Measurements from ENCODE around the gene IAH1.

IAH1 gene

GRCh38 chr2:9474361-9475057 lies at the start of gene IAH1:
TSS of gene IAH1 (plus strand) at chr2:9474551. CDS start at chr2:9474567, 16 bp downstream.
- DNase-seq = peak; percentile 64

GRCh38 chr2:9428965-9429577 lies 45.3 kb upstream of the IAH1 start:
- no peak for DNase-seq

- DNase-seq = no peak
Measured at GRCh38 chr2:9430316-9431293, 43.7 kb upstream of the IAH1 start.

GRCh38 chr2:9434489-9434888 lies 39.9 kb upstream of the IAH1 start:
- no peak for DNase-seq

- no peak for DNase-seq
Measured at GRCh38 chr2:9439536-9439935, 34.8 kb upstream of the IAH1 start.

- no peak for DNase-seq
Measured at GRCh38 chr2:9440058-9440727, 34.2 kb upstream of the IAH1 start.

GRCh38 chr2:9441556-9441955 lies 32.8 kb upstream of the IAH1 start:
- no peak for DNase-seq

- DNase-seq = no peak
Measured at GRCh38 chr2:9443526-9443925, 30.8 kb upstream of the IAH1 start.

GRCh38 chr2:9445089-9445488 lies 29.3 kb upstream of the IAH1 start:
- no peak for DNase-seq

GRCh38 chr2:9451231-9451630 lies 23.1 kb upstream of the IAH1 start:
- no peak for DNase-seq

GRCh38 chr2:9460441-9461017 lies 13.8 kb upstream of the IAH1 start:
- DNase-seq = no peak

- DNase-seq = no peak
Measured at GRCh38 chr2:9461079-9461478, 13.3 kb upstream of the IAH1 start.

- no peak for DNase-seq
Measured at GRCh38 chr2:9462313-9462712, 12.0 kb upstream of the IAH1 start.

GRCh38 chr2:9462886-9463697 lies 11.3 kb upstream of the IAH1 start:
- no peak for DNase-seq

GRCh38 chr2:9463698-9464034 lies 10.7 kb upstream of the IAH1 start:
- DNase-seq = no peak

GRCh38 chr2:9465170-9465569 lies 9.2 kb upstream of the IAH1 start:
- DNase-seq = no peak

GRCh38 chr2:9466147-9466683 lies 8.1 kb upstream of the IAH1 start:
- DNase-seq = no peak

GRCh38 chr2:9467687-9468086 lies 6.7 kb upstream of the IAH1 start:
- no peak for DNase-seq

GRCh38 chr2:9471206-9471605 lies 3.1 kb upstream of the IAH1 start:
- DNase-seq = no peak

- DNase-seq = no peak
Measured at GRCh38 chr2:9472511-9472910, 1.8 kb upstream of the IAH1 start.

GRCh38 chr2:9473308-9473984 lies 905 bp upstream of the IAH1 start:
- no peak for DNase-seq

All from femur (tissue), 1 donor.